GM19395 (cell line): ENCODE results near the gene MAML3.

Experiments
- ATAC-seq: cut with Tn5 transposase; IDR thresholded peaks from one replicate; pipeline ENCODE4 v1.9.1; 2021; ENCODE audit warnings: mild to moderate bottlenecking, moderate library complexity; ENCODE audit not compliant: unreplicated experiment

MAML3 gene

GRCh38 chr4:139851133-139851532, 302.9 kb downstream of the MAML3 start:
- ATAC-seq, result no peak

DNA sequence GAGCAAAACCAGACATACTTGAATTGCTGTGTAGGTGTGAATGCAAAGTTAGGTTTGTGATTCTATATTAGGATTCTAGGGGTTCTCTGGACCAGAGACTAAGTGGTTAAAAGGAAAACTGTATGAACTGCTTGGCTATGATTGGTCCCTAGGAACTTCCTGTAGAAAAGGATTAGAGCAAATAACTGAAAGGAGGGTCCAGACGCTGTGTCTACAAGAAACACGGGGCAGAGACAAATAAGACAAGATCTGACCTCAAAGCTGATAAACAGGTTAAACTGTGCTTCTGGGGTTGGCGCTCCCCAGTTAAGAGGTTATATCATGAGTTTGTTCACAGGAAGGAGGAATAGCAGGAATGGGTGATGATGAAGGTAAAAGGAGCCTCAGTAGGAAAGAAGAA, 304.8 kb downstream of the MAML3 start:
- no peak for ATAC-seq

GRCh38 chr4:139848028-139848427, 306.0 kb downstream of the MAML3 start:
- ATAC-seq, result no peak

DNA sequence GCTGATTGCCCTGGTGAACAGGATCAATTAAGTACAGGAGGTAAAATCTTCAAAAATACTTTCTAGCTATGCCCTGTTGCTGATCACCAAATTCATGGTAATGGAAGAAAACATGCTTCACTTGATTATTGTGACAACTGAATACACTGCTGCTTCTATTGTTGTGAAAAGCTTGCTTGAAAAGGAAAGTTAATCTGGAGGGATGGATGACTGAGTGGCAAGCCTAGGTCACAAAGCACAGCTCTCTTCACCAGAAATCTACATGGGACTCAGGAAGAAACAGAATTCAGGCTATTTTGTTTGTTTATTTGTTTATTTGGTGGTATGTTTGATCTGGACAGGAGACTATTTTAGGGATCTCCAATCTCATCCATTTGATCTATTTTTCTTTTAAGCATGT, 306.4 kb downstream of the MAML3 start:
- no peak for ATAC-seq

DNA sequence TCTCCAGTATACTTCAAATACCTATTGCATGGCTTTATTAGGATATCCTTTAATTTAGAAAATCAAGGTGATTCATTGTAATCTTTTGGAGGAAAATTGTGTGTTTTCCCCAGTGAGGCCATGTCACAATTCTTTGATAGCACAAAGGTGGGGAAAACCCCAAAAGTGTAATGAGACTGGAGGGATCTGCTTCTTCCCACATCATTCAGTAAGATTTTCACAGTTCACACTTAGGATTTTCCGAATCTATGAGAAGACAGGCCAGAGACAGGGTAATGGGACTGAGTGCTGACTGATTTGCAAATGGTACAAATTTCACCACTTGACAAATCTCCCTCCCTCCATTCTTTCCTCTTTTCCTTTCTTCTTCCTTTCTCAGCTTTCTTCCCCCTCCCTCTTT, 307.2 kb downstream of the MAML3 start:
- no peak for ATAC-seq

- ATAC-seq, result no peak
These were observed 308.4 kb downstream of the MAML3 start for GRCh38 chr4:139845453-139846093.

DNA sequence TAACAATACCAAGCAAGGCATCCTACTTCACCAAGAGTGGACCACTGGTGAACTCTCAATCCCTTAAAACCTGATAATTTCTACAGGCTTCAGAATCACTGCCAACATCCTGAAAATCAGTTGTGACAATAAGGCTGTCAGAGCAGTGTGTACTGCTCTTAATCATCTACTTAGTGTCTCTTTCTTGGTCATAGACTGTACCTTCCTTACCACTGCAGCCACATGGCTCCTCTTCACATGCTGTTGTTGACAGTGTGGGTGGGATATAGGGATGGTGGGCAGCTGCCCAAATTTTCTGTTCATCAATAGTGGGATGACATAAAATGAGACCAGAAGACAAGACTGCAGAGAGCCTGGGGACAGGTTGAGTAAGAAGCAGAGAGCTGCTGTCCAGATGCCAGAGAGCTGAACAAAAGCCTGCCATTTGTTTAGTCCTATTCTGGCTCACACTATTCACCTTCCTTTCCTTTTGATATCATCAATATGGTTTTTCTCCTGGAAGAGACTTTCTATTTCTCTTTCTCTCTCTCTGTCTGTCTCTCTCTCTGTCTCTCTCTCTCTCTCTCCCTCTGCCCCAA, 309.4 kb downstream of the MAML3 start:
- ATAC-seq, result no peak

- ATAC-seq, result no peak
These were observed 309.9 kb downstream of the MAML3 start for GRCh38 chr4:139844057-139844456.

GRCh38 chr4:139843641-139844040, 310.3 kb downstream of the MAML3 start:
- no peak for ATAC-seq

DNA sequence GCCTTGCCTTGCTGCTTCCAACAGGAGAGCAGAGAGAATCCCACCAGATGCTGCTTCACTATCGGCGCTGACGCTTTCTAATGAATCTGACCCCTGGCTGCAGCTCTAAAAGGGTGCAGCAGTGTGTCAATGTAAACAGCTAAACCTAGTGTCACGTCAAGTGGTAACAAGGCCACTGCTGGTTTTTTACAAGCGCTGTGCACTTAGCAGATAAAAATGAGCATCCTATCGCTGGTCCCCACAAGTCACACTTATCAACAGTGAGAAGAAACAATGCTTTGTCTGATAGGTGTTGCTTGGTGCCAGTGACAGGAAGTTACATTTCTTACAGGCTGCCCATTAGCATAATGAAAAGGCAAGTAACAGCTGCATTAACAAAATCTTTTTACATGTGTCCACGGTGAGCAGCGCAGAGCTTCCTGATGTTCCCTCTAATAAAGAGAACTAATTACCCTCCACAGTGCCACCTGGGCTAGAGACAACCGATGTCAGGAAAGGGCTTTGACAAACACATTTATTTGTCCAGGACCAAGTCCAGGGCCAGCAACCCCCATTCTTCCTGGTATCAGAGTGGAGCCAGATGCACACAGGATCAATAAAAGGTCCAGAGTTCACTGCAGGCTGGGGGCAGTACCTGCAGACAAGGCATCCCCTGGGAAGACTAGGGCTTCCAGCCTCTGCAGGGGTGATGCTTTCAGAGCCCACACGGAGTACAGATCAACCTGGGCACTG, 312.4 kb downstream of the MAML3 start:
- no peak for ATAC-seq

GRCh38 chr4:139840773-139841172, 313.2 kb downstream of the MAML3 start:
- no peak for ATAC-seq

DNA sequence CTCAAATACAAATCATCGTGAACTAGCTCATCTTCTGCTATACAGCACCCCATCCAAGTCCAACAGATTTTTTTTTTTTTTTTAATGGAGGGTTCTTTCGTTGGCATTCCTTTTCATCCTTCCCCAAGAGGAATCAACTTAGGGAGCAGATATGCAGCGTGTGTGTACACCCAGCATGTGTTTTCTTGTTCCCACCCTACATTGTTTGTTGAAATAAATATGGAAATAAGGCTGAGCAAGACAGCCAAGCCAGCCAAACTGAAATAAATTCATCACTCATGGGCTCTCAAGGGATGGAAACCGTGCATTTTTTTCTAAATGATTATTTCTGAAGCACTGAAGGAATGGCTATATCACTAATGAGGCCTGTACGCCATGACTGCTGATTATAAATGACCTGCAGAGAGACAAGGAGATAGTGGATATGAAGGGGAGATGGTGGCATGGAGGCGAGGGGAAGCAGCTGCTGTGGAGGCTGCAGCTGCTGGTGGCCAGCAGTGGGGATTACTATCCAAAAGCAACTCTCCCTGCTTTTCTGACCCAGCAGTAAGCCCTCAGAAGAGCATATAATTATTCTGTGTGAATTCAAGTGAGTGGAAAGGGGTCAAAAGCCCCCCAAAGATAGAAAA, 314.5 kb downstream of the MAML3 start:
- ATAC-seq, result no peak

GRCh38 chr4:139838811-139839210, 315.2 kb downstream of the MAML3 start:
- no peak for ATAC-seq

DNA sequence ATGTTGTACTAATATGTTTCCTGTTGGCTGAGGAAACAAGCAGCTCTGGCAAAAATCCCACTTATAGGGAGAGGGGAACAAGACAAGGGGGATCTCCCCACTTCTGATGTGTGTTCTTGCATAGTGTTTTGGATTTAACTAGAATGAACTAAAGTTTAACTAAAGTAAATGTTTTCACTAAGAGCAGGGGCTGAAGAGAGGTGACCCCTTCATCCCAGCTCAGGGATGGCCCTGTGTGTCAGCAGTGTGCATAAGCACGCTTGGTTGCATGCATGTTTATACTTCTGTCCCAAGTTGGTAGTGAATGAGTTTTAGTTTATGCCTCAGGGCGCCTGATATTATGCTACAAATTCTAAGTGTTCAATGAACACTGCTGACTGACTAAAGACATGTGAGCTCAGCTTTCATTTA, 319.0 kb downstream of the MAML3 start:
- ATAC-seq, result no peak

DNA sequence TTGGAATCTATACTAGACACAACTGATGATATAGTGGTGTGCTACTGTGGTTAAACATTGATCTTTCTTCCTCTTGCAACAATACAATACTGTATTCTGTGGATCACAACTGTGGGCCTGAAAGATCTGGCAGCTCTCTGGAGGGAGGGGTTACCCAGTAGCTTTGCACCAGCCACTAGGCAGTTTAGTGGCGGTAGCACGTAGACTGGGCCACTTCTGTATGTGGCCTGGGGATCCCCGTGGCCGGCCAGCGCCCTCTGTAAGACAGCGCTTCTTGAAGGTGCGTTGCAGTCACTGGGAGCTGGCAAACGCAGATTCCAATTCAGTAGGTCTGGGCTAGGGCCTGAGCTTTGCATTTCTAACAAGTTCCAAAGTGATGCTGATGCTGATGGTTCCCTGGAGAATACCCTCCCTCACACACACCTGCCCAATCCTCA, 319.7 kb downstream of the MAML3 start:
- ATAC-seq, result no peak

DNA sequence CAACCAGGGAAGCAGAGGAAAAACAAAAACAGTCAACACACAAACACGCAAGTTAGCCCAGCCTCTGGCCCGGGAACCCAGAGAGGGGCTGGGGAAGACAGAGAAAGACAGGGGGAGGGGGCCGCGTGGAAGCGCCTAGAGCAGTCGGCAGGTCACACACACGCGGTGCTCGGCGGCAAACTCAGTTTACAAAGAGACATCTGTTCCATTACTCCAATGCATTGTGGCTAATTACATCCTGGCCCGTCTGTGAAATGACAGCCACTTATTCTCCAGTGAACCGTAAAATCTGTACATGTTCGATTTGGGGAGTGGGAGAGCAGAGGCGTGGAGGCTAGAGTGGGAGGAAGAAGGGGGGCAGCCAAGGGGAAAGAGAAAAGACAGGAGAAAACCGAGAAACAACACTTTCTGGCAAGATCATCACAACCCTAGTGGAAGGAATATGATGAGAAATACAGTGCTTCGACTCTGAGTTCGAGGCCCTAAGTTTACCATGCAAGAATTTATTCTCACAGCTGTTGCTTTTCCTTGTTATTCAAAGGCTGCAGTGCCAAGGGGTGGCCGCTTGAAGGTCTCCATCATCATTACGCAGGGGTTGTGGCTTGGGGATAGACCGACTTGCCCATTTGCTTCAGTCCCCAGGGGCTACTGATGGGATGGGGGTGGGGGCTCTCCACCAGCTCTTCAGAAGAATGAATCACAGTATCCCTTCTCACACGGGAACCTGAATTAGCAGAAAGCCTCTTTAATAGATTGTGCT, 320.7 kb downstream of the MAML3 start:
- ATAC-seq, result no peak

DNA sequence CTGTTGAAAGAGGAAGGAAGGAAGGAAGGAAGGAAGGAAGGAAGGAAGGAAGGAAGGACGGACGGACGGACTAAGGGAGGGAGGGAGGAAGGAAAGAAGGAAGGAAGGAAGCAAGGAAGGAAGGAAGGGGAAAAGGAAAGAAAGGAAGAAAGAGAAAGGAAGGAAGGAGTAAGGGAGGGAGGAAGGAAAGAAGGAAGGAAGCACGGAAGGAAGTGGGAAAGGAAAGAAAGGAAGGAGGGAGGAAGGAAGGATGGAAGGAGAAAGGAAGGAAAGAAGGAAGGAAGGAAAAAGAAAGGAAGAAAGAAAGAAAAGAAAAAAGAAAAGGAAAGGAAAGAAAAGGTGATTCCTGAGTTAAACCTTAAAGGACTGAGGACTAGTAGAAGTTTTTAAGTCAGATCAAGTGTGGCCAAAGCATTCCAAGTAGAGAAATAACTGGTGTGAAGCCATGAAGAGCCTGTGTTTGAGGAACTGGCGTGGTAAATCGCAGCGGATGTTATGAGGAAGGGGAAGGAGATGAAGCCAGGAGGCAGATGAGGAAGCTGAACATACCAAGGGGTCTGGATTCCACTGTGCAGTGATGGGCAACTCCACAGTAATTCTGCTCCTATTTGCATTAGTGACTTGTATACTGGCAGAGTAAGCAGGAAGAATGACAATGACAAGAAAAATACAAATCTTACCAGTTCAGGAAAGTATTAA, 324.9 kb downstream of the MAML3 start:
- ATAC-seq, result no peak

GRCh38 chr4:139826426-139826825, 327.6 kb downstream of the MAML3 start:
- ATAC-seq, result no peak

GRCh38 chr4:139825523-139826014, 328.4 kb downstream of the MAML3 start:
- ATAC-seq, result no peak

- no peak for ATAC-seq
These were observed 329.0 kb downstream of the MAML3 start for GRCh38 chr4:139824882-139825522.
